Embryonic facial prominence (tissue), 1 donor: ENCODE data around the gene MGST3.
"Not testable (repeated sequence)": the region's sequence is repeated elsewhere in the genome, so short reads cannot be mapped to it uniquely, and the experiment has no call there.

Experiments
- DNase-seq: peaks from one replicate; pipeline ENCODE4 v3.0.0-alpha.2; 2016; ENCODE audit errors: extremely low spot score

MGST3 gene

DNA sequence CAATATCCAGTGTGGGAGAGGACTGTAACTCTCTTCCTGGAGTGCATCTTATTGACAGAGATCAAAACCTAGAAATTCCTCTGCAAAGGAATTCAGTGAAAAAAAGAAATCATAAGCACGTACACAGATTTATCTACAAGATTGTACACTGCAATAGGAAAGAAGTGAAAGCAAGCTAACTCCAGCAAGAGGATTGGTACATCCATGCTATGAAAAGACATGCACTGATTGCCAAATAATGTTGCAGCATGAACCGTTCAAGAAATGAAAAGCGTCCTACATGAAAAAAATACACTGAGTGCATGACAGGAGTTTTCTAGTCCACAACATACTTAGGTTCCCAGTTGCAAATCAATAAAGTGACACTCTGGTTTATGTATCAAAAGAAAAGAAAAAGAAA, 1.9 kb upstream of the MGST3 start:
- no peak for DNase-seq

DNA sequence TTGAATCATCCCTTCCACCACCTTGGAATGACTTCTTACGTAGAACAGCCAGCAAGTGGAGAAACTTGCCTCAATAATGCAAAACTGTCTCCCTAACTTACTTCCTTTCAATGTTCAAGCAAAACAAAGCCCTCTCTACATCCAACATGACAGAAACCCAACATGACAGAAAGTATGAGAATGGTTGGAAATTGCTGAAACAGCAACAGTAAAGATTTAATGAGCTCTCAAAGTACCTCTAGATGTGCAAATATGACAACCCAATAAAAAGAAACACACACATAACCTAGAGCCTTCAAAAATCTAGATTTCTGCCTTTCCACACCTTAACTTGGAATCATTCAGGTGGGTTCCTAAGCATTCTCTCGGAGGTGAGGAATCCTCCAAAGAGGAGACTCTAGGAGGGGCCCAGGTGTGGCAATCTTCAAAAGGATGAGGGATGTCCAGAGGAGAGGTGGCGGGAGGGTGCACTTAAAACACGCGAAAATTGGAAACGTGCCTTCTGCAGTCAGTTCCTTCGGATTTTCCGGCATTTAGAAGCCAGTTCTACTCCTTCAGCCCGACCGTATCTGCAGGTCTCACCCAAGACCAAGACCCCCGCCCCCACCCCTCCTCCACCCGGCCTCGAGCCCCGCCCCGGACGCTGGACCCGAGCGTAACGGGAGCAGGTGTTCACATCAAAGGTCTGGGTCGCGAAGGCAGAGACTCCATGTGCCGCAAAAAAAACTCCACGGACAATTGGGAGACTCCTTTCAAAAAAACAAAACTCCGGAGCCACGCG, 996 bp upstream of the MGST3 start:
- no peak for DNase-seq

DNA sequence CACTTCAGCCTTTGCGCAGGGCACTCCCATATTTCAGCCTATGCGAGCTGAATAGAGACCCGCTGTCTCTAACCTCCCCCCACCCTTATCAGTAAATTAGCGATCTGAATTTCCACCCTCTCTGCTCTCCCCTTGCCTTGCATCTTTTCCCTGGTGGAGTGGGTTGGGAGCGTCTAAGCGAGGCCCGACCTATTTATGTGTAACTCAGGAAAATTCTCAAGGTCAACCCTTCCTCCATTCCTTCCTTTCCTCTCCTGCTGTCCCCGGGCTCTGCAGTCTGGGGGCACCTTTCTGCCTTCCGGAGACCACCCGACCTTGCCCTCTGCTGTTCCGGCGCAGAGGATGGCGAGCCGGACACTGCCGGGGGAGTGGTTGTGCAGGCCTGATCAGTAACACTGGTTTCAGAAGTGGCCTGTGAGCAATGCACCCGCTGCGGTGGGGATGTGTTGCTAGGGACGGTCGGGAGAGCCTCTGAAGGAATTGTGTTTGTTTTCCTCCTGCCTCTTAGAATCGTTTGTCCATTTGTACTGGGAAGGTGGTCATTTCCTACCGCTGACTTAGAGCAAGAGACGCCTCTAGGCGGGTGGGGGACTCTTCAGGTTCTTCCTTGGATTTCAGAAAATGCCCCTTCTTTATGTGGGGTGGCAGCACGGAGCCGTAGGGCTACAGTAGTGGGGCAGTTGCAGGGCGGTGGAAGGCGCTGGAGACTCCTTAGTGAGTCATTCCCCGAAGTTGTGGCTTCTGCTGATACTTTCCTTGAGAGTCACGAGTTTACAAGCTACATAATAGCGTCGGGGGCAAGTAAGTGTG, 513 bp downstream of the MGST3 start:
- DNase-seq: no peak

DNA sequence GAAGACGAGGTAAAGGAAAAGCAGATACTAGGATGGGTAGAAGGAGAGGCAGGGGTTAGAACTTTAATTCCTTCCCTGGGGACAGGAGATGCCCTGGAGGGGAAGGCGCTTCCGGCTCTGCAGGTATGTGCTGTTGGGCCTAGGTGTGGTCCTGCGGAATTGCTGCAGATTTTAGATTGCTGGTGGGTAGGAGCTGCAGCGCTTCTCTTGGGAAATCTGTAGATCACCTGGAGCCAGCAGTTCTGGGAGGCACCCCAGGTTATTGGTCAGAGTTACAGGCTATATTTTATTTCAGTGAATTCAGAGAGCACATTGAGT, 1.1 kb downstream of the MGST3 start:
- no peak for DNase-seq

DNA sequence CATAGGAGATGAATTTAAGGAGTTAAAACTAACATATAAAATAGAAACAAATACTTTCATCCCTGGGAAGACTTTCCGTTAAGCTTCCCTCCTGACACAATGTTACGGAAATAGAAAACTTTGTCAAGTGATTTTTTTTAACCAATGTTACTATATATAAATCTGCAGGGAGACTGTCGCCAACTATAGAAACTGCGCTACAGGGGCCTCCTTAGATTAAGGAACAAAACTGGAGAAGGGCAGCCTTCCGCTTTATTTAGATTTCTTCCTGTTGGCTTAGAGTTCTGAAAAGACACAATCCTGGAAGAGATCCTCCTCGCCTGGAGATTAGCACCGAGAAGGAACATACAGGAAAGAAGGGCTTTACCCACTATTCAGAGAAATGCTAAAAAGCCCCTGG, 1.5 kb downstream of the MGST3 start:
- DNase-seq: no peak

DNA sequence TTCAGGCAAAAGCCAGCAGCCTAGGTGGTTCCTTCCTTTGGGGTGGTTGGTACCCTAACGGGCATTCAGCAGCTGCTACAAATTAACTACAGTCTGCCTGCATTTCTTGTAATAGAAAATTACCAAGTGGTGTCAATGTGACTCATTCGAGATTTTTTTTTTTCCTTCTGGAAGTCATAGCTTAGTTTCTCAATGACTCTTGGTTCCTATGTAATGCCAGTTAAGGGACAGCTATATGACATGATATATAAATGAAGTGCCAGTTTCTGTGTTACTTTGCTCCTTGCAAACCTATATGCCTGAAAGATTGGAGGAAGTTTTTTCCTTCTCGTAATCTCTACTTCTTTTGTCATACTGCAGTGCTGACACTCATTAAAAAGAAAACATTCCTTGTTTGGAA, 2.6 kb downstream of the MGST3 start:
- no peak for DNase-seq

DNA sequence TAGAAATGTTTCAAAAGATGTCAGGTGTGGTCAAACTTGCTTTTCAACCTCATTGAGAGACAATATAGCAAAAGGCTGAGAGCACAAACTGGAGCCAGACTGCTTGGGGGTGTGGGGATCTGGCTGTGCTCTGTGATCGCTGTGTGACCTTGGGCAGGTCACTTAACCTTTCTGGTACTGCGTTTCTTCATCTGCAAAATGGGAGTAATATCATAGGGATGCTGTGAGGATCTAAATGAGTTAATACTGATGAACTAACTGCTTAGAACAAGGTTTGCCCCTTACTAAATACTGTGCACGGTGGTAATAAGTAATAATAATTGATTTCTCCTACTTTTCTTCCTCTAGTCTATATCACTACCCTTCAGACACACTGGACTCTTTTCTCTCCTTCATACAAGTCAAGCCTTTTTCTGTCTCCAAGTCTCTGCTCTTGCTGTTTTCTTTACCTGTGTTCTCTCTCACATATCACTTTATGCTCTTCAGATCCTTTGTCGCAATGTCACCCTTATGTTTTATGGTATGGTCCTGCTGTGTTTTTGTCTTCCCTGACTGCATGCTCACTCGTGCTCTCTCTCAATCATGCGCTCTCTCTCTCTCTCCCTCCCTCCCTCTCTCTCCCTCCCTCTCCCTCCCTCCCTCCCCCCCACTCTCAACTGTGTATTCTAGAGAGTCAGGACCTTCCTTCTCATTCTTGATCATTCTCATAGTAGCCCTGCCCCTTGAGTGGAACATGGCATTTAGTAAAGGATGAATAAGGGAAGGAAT, 3.3 kb downstream of the MGST3 start:
- DNase-seq: no peak

DNA sequence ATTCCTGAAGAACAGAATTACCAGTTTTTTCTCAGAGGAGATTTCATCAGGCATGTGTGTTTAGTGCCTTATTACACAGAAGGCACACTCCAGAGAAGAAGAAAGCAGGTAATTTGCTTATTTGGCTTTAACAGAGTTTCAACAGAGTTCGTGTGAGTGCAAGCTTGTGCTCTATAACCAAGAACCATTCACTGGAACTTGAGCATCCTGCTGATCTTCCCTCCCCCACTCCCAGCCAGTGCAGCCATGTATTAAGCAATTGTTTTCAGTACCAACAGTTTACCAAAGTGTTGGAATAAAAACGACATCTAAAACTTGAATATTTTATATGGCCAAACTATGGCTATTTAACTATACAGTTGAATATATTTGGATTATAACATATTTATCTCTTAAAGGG, 4.3 kb downstream of the MGST3 start:
- no peak for DNase-seq

DNA sequence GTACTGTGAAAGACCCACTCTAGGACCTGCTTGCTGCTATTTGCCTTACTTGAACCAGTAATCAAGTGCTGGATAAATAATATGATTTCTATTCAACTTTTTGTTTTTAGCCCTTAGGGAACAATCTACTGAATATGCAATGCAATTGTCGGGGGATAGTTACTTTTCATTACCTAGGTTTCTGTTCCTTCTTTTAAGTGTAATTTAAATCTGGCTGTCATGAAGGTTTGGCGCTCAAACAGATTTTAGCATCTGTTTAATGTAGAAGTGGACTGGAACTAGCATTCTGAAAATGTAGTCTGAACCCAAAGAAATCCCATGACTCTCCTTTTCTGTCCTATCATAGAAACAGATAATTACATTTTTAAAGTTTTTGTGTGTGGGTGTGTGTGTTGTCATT, 4.8 kb downstream of the MGST3 start:
- no peak for DNase-seq

DNA sequence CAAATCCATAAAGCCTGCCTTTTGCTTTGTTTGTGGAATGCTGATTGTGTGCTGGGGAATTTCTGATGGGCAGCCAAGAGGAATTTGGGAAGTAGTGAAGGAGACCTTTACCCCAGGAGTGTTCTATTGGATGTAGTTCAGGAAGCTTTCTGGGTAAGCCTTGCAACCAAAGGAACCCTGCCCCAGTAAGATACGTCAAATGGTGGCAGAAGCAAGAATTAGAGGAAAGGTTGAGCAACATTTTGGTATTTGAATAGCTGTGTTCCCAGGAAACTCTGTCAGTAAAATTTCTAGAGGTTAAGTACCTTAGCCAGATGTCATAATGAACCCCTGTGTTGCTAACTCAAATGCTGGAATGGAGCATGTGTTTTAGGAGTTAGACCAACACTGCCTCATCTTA, 6.4 kb downstream of the MGST3 start:
- DNase-seq: no peak

DNA sequence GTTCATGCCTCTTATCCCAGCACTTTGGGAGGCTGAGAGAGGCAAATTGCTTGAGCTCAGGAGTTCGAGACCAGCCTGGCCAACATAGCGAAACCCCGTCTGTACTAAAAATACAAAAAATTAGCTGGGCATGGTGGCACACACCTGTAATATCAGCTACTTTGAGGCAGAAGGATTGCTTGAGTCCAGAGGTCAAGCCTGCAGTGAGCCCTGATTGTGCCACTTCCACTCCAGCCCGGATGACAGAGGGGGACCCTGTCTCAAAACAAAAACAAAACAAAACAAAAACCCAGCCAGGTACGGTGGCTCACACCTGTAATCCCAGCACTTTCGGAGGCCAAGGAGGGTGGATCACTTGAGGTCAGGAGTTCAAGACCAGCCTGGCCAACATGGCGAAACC, 7.2 kb downstream of the MGST3 start:
- not testable (repeated sequence) for DNase-seq

DNA sequence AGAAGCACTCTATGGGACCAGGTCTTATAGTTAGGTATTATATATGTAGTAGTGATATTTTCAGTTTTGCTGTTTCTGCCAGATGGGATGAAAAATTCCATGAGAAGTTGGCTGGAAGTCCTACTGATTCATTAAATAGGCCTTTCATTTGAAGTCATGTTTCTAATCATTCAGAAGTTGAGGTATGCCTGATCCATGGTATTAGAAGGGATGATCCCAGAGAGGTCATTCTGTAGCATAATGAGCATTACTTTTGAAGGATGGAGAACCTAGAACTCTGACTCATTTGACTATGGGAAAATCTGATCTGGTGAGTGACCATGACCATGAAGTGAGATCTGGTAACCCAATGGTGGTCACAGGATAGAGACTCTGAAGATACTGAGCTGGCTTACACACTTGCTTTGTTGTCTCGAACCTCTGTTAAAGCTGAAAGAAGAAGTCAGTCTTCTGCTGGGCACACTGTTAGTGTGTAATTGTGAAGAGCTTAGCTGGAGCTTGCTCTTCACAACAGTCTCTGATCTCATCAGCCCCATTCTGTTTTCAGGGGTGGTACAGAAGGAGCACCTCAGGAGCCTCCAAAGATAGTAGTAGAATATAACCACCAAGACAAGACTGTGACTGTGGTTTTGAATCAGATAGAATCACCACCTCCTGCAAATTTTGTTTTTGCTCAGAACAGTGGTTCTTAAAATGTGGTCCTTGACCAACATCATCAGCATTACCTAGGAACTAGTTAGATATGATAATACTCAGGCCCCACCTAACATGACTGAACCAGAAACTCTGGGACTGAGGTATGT, 9.0 kb downstream of the MGST3 start:
- DNase-seq: no peak

DNA sequence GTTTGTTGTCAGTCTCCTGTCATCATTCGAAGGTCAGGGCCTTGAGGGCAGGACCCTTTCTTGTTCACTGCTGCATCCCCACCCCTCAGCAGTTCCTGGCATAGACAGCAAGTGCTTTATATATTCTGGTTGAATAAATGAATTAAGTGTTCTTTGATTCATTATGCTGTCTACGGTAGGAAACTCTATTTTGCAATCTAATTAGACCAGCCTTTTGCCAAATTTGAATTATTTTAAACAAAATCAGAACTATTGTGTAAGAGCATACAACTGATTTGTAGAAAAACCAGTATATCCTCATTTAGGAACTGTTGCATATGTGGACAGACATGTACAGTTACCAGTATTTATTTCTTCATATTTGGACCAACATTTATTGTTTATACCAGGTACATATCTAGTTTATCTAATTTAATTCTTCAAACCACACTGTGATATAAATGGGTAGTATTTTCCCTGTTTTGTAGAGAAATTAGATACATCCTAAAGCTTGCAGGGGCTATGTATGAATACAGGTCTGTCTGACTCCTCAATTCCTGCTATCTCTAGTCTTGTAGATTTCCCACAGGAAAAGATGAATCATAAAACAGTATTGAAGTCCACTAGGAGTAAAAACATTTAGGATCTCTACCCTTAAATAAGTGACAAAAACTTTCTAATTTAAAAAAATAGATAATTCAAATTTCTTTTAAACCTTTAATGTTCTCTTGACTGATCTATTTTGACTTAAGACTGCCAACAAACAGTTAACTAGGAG, 10.4 kb downstream of the MGST3 start:
- no peak for DNase-seq

DNA sequence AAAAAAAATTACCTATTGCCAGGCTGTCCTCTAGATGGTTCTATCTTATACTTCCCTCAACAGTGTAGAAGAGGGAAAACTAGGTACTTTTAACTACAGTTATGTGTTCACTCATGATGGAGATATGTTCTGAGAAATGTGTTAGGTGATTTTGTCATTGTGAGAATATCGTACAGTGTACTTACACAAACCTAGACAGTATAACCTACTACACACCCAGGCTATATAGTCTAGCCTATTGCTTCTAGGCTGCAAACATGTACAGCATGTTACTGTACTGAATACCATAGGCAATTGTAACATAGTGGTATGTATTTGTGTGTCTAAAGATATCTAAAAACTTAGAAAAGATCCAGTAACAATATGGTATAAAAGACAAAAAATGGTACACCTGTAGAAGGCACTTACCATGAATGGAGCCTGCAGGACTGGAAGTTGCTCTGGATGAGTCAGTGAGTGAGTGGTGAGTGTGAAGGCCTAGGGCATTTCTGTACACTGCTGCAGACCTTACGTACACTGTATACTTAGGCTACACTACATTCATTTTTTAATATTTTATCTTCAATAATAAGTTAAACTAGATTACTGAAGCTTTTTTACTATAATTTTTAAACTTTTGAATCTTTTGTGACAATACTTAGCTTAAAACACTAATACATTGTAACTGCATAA, 13.2 kb downstream of the MGST3 start:
- DNase-seq: no peak

DNA sequence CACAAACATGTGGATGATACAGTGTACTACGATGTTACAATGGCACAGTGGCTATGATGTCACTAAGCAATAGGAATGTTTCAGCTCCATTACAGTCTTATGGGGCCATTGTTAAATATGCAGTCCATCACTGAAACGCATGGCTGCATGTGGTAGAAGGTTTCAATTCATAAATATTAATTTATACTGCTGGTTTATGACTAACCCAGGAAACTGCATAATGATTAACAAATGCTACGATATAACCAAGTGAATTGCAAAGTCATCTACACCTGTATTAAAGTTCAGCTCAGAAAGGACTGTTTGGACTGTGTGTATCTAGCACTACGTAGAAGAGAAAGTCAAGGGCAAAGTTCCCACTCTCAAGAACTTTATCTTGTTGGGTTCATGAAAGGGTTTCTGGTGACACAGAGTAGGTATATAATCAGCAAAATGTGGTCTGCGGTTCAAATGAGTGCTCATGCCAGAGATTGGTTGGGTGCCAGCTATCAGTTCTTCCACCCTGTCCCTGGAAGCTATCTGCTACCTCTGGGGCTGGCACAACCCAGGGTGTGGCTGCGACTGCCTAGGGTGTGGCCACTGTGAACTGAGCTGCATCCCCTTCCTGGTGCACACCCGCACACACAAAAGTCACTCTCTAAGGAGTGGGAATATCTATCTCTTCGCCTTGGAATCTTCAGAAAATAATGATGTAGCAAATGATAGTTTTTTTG, 14.8 kb downstream of the MGST3 start:
- DNase-seq: no peak

DNA sequence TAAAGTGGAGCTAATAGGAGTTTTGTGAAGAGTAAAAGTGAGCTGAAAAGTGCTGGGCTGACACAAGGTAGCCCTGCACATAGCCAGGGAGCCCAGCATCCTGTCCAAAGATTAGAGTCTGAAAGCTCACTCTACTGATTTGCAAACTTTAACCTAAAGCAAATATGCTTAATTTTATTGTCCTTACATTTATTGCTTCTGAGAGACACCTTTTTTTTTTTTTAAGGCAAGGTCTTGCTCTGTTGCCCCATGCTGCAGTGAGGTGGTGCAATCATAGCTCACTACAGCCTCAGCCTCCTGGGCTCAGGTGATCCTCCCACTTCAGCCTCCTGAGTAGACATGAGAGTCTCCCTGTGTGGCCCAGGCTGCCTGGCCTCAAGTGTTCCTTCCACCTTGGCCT, 16.5 kb downstream of the MGST3 start:
- no peak for DNase-seq

DNA sequence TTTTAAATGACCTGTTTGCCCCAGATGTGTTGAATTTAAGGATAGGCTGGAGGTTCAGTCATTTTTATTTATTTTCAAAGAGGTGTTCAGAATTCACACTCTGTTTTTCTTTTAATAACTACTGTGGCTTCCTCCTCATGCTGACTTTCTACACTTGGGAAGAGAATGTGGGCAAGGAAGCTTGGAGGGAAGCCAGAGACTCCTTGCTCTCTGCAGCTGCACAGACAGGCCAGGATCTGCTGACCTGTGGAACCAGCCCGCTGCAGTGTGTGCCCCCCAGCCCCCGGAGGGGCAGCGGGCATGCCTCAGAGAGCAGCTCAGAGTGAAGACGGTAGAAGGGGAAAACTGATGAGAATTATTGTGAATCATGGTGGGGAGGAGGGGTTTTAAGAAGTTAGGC, 16.9 kb downstream of the MGST3 start:
- DNase-seq: no peak

DNA sequence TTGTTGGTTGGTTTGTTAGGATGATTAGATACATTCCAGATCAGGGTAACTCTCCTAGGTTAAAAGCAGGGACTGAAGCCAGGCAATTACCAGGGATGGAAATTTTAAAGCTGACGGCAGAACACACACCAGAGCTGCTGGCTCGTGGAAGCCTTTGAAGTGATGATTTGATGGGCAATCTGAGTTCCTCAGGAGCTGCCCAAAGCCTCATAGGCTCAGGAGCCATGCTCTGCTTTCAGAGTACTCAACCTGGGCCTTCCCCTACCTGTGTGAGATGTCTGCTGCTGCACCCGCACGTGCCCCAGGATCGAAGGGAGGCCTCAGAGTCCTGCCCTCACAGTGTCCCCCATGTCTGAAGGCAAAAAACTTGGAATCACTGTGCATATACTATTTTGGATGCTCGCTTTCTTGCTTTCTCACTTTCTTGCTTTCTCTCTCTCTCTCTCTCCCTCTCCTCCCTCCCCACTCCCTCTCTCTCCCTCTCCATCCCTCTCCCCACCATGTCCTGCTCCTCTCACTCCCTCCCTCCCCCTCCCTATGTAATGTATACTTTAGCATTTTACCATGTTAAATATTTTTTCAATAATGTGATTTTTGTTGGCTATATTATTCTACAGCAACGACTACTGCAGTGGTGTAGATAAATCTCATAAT, 18.0 kb downstream of the MGST3 start:
- no peak for DNase-seq

DNA sequence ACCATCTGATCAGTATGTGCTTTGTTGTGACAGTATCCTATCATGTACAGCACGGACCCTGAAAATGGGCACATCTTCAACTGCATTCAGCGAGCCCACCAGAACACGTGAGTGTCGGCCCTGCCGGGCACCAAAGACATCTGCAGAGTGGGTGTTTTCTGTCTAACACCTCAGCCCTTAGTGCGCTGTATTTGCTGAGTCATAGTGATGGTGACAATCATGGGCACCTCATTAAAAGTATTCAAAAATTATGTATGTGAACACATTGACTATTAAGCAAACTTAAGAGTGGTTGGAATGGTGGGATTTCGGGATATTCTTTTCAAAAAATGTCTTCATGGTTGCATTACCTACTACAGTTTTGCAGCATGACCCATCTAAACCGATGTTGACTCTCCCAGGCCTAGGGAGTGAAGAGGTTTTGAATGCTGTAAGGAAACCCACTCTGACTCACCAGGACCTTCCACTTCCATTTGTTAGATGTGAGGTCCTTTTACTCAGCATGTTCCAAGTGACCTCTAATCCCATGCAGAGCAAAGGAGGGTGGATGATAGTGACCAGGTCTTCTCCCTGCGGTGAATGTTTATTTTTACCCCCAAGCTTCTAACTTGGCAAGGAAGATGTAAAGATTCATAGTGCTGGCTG, 20.1 kb downstream of the MGST3 start:
- DNase-seq: no peak
